GM23338 (cell line): Measurements from ENCODE around the gene PIGN. TPM values are rescaled to one million over a fixed set of nuclear protein-coding genes. Genes with fewer than 3 reads are reported as not detected.

ENCODE experiments used
- ATAC-seq: fragments of 200-7000 bp; cut with Tn5 transposase; 3 replicates; pipeline ENCODE4 v1.9.1; 2020
- DNase-seq: peaks from one replicate; pipeline ENCODE4 v3.0.0-alpha.2; 2015; ENCODE audit warnings: low spot score
- H2AFZ ChIP-seq: fragments of 200-600 bp; sonication (generic); 2 replicates; pipeline ENCODE4 v1.8.0; 2016; ENCODE audit warnings: antibody characterized with exemption, mild to moderate bottlenecking, moderate library complexity
- H3F3A ChIP-seq: fragments of 200-600 bp; sonication (generic); replicated peaks from 2 replicates; pipeline ENCODE4 v1.8.0; 2017; ENCODE audit warnings: antibody characterized with exemption, mixed run types, low read depth
- H3K27ac ChIP-seq: fragments of 200-600 bp; sonication (generic); 2 replicates; pipeline ENCODE4 v1.6.1; 2016; ENCODE audit warnings: low read depth
- H3K27me3 ChIP-seq: fragments of 200-600 bp; sonication (generic); 2 replicates; pipeline ENCODE4 v1.8.0; 2016; ENCODE audit warnings: mild to moderate bottlenecking, mixed run types, moderate library complexity; ENCODE audit not compliant: insufficient read depth
- H3K36me3 ChIP-seq: fragments of 200-600 bp; sonication (generic); 2 replicates; pipeline ENCODE4 v1.8.0; 2016; ENCODE audit warnings: mild to moderate bottlenecking; ENCODE audit not compliant: insufficient read depth
- H3K4me1 ChIP-seq: fragments of 200-600 bp; sonication (generic); 2 replicates; pipeline ENCODE4 v1.8.0; 2016; ENCODE audit warnings: mild to moderate bottlenecking, moderate library complexity; ENCODE audit not compliant: insufficient read depth
- H3K4me2 ChIP-seq: fragments of 200-600 bp; sonication (generic); 2 replicates; pipeline ENCODE4 v1.7.1; 2017; ENCODE audit warnings: mixed run types
- H3K4me3 ChIP-seq: fragments of 200-600 bp; sonication (generic); 2 replicates; pipeline ENCODE4 v1.6.1; 2016; ENCODE audit warnings: mixed run types
- H3K79me2 ChIP-seq: fragments of 200-600 bp; sonication (generic); replicated peaks from 2 replicates; pipeline ENCODE4 v1.8.0; 2017; ENCODE audit warnings: mild to moderate bottlenecking; ENCODE audit not compliant: insufficient read depth
- H3K9me2 ChIP-seq: fragments of 200-600 bp; sonication (generic); 2 replicates; pipeline ENCODE4 v1.8.0; 2017; ENCODE audit not compliant: insufficient read depth
- H4K20me1 ChIP-seq: fragments of 200-600 bp; sonication (generic); replicated peaks from 2 replicates; pipeline ENCODE4 v1.8.0; 2017; ENCODE audit warnings: mild to moderate bottlenecking; ENCODE audit not compliant: insufficient read depth
- H3K27ac Mint-ChIP-seq: 2 replicates; pipeline ENCODE4 v1.8.0; 2020; ENCODE audit warnings: inconsistent platforms, mild to moderate bottlenecking, moderate library complexity, mixed read lengths
- H3K27me3 Mint-ChIP-seq: 3 replicates; pipeline ENCODE4 v1.8.0; 2022; ENCODE audit warnings: low read depth, mild to moderate bottlenecking, moderate library complexity, mixed read lengths, inconsistent platforms; ENCODE audit not compliant: insufficient read depth, poor library complexity
- H3K36me3 Mint-ChIP-seq: 3 replicates; pipeline ENCODE4 v1.8.0; 2021; ENCODE audit warnings: low read depth, mild to moderate bottlenecking, inconsistent platforms, moderate library complexity, mixed read lengths
- H3K4me1 Mint-ChIP-seq: 3 replicates; pipeline ENCODE4 v1.8.0; 2020; ENCODE audit warnings: mild to moderate bottlenecking, inconsistent platforms, mixed read lengths
- H3K4me3 Mint-ChIP-seq: 3 replicates; pipeline ENCODE4 v1.8.0; 2021; ENCODE audit warnings: moderate library complexity, mild to moderate bottlenecking, inconsistent platforms, mixed read lengths
- H3K9me3 Mint-ChIP-seq: 3 replicates; pipeline ENCODE4 v1.8.0; 2020; ENCODE audit warnings: moderate library complexity, mild to moderate bottlenecking, inconsistent platforms, mixed read lengths
- ETS1 ChIP-seq: IDR thresholded peaks from 2 replicates; pipeline ENCODE4 v1.6.1; 2016; ENCODE audit warnings: antibody characterized with exemption
- JUNB ChIP-seq: IDR thresholded peaks from one replicate; pipeline ENCODE4 v1.6.1; 2016; ENCODE audit warnings: antibody characterized with exemption; ENCODE audit not compliant: unreplicated experiment
- NANOG ChIP-seq: IDR thresholded peaks from 2 replicates; pipeline ENCODE4 v1.6.1; 2016; ENCODE audit warnings: antibody characterized with exemption, borderline replicate concordance
- POLR2AphosphoS5 ChIP-seq: IDR thresholded peaks from 2 replicates; pipeline ENCODE4 v1.6.1; 2016; ENCODE audit warnings: antibody characterized with exemption, low read depth
- ZNF331 ChIP-seq: fragments of 250-450 bp; sonication (Bioruptor Pico); IDR thresholded peaks from 2 replicates; pipeline ENCODE4 v1.5.0; 2020; ENCODE audit warnings: low read depth, mild to moderate bottlenecking, moderate library complexity
- ZNF462 ChIP-seq: fragments of 250-450 bp; sonication (Bioruptor Pico); IDR thresholded peaks from 2 replicates; pipeline ENCODE4 v1.5.0; 2020; ENCODE audit warnings: mild to moderate bottlenecking, moderate library complexity
- polyA plus RNA-seq: library from polyadenylated mRNA; unstranded; fragments of >200 nt; fragmentation: Nextera tagmentation; extraction: Ambion mirVana; gene quantifications from 2 replicates; pipeline ENCODE4 v1.2.1, GENCODE V29; 2016
- total RNA-seq: library from RNA; depleted of rRNA; stranded (reverse); fragments of >200 nt; shearing (Covaris generic); gene quantifications from 2 replicates; pipeline ENCODE4 v1.2.3, GENCODE V29; 2014
- TF ChIP-seq, protein P1 (sequence below): IDR thresholded peaks from one replicate; pipeline ENCODE4 v1.6.1; 2018; ENCODE audit warnings: antibody characterized with exemption; ENCODE audit not compliant: unreplicated experiment

The PIGN gene
- total and polyA plus RNA-seq, 2 experiments from 2014 or later = 9.4 to 33.0 TPM

GRCh38 chr18:62211325-62211828 is 24.5 kb upstream of the PIGN start:
- Mint-ChIP-seq H3K9me3 (no peaks in the 10 kb centered on the region), H3K36me3 (peaks cover 6% of the 10 kb centered on the region; the same call in 2 of the 3 replicates), H3K27me3 (peaks cover 3% of the 10 kb centered on the region), H3K4me1 (peaks cover 4% of the 10 kb centered on the region; the same call in 1 of the 3 replicates), H3K27ac (no peak overlapping the region), H3K4me3 (no peak overlapping the region)
- Histone ChIP-seq H3K4me2 (no peak overlapping the region), H3K9me2 (no peaks in the 10 kb centered on the region), H3K27ac (no peak overlapping the region), H3K4me3 (no peak overlapping the region), H3K27me3 (no peaks in the 10 kb centered on the region), H3K79me2 (peaks cover 53% of the 10 kb centered on the region), H3K4me1 (no peaks in the 10 kb centered on the region), H4K20me1 (no peaks in the 10 kb centered on the region; the same call in 1 of the 2 replicates), H2AFZ (no peak overlapping the region), H3F3A (no peaks in the 10 kb centered on the region), H3K36me3 (no peaks in the 10 kb centered on the region)
- TF ChIP-seq NANOG (no peak), JUNB (no peak), ZNF331 (no peak), ETS1 (no peak), ZNF462 (no peak), POLR2AphosphoS5 (no peak)
- TF ChIP-seq, protein P1, sequence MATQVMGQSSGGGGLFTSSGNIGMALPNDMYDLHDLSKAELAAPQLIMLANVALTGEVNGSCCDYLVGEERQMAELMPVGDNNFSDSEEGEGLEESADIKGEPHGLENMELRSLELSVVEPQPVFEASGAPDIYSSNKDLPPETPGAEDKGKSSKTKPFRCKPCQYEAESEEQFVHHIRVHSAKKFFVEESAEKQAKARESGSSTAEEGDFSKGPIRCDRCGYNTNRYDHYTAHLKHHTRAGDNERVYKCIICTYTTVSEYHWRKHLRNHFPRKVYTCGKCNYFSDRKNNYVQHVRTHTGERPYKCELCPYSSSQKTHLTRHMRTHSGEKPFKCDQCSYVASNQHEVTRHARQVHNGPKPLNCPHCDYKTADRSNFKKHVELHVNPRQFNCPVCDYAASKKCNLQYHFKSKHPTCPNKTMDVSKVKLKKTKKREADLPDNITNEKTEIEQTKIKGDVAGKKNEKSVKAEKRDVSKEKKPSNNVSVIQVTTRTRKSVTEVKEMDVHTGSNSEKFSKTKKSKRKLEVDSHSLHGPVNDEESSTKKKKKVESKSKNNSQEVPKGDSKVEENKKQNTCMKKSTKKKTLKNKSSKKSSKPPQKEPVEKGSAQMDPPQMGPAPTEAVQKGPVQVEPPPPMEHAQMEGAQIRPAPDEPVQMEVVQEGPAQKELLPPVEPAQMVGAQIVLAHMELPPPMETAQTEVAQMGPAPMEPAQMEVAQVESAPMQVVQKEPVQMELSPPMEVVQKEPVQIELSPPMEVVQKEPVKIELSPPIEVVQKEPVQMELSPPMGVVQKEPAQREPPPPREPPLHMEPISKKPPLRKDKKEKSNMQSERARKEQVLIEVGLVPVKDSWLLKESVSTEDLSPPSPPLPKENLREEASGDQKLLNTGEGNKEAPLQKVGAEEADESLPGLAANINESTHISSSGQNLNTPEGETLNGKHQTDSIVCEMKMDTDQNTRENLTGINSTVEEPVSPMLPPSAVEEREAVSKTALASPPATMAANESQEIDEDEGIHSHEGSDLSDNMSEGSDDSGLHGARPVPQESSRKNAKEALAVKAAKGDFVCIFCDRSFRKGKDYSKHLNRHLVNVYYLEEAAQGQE = no peak
- ATAC-seq (no peak), DNase-seq (no peak)
